Right lobe of liver (tissue), 6 donors: ENCODE results near the gene STK35. TPM values are rescaled to one million over a fixed set of nuclear protein-coding genes. Genes with fewer than 3 reads are reported as not detected.

ENCODE experiments used
- ATAC-seq, 4 donors: fragments of 200-7000 bp; cut with Tn5 transposase; one replicate each; pipeline ENCODE4 v1.9.1; 2020; ENCODE audit warnings: mild to moderate bottlenecking in 4 of 4, moderate library complexity in 4 of 4
- DNase-seq, 3 donors: peaks; one replicate each; pipeline ENCODE4 v3.0.0-alpha.2; 2020
- H3K27ac ChIP-seq, 3 donors: fragments of 200-600 bp; one replicate each; pipeline ENCODE4 v1.8.0; 2022
- H3K27me3 ChIP-seq, 2 donors: fragments of 200-600 bp; one replicate each; pipeline ENCODE4 v1.8.0; 2022
- H3K36me3 ChIP-seq, 4 donors: fragments of 200-600 bp; sonication (generic) in 1 of 4; one replicate each; pipeline versions ENCODE4 v1.5.1 to v1.8.0; 2017 to 2022; ENCODE audit warnings: control low read depth in 1 of 4
- H3K4me1 ChIP-seq, 4 donors: fragments of 200-600 bp; sonication (generic) in 1 of 4; one replicate each; pipeline versions ENCODE4 v1.5.1 to v1.8.0; 2017 to 2022; ENCODE audit warnings: control low read depth in 1 of 4
- H3K4me3 ChIP-seq, 3 donors: fragments of 200-600 bp; one replicate each; pipeline ENCODE4 v1.8.0; 2022
- H3K9me3 ChIP-seq, 4 donors: fragments of 200-600 bp; sonication (generic) in 1 of 4; one replicate each; pipeline versions ENCODE4 v1.5.1 to v1.8.0; 2017 to 2022; ENCODE audit warnings: control low read depth in 1 of 4
- CTCF ChIP-seq, 4 donors: fragments of 200-600 bp in 3 of 4; fragments of 450-650 bp in 1 of 4; IDR thresholded peaks; one replicate each; pipeline versions ENCODE4 v1.5.1 to v1.8.0; 2016 to 2022; ENCODE audit warnings: antibody characterized with exemption in 4 of 4, mild to moderate bottlenecking in 2 of 4
- POLR2A ChIP-seq: fragments of 450-650 bp; IDR thresholded peaks from one replicate; pipeline ENCODE4 v1.6.1; 2017; ENCODE audit warnings: antibody characterized with exemption, mild to moderate bottlenecking
- WGBS: methylation state at CpG from one replicate; pipeline ENCODE4 v1.1.6; 2018; ENCODE audit warnings: low coverage, low lambda C conversion rate; ENCODE audit not compliant: insufficient coverage; ENCODE audit errors: missing lambda C conversion rate; 5-methylcytosine and 5-hydroxymethylcytosine counted together
- intact Hi-C, 2 donors: fragments of 100-400 bp; cut with DNase I; formaldehyde crosslinking; loops; one replicate each; pipeline versions ENCODE4 v1.11.2 to v1.14.1; 2022
- total RNA-seq, 6 experiments: library from RNA; depleted of rRNA in 2 of 6; stranded (reverse); fragments of >200 nt in 2 of 6; fragmentation: NEBNext Ultra II Directional in 3 of 6; extraction: Animal tissue kit (Norgen Biotek cat#: 25700) in 3 of 6; gene quantifications; one replicate each; pipeline versions ENCODE4 v1.1.0 to v1.2.4, GENCODE V29; 2016 to 2023
- donor health status: DM: no; HTN: yes; CAD: no.
- donor health status: DM: no; HTN: no; CAD: no.
- donor health status: DM: no; HTN: no; CAD: no.
- donor health status: DM: no; HTN: yes; CAD: no.
- donor health status: DM: no; HTN: yes; CAD: no.

Gene STK35
- total RNA-seq, 6 experiments from 2014 or later, result 6.0 to 12.7 (median 7.2) TPM

- Histone ChIP-seq H3K4me3 (no peak overlapping the region), H3K27ac (no peak overlapping the region), H3K4me1 (no peaks in the 10 kb centered on the region), H3K27me3 (no peaks in the 10 kb centered on the region), H3K9me3 (no peaks in the 10 kb centered on the region), H3K36me3 (no peaks in the 10 kb centered on the region)
- TF ChIP-seq CTCF (IDR thresholded peaks at IDR 0.05) (peak; percentile 58 to 78 (median 65)), POLR2A (no peak)
- ATAC-seq, result peak; percentile 46 to 67 (median 54)
- peak in 2 of 3 donors; percentile 39 to 63 for DNase-seq
- intact Hi-C loops, result no loop called here
- 29% methylated on average over 4 of the region's 4 CpGs for WGBS
Observed at GRCh38 chr20:2093159-2093781, 8.4 kb upstream of the STK35 start.

GRCh38 chr20:2093883-2094282 is 7.7 kb upstream of the STK35 start:
- no peak for DNase-seq
- no peak overlapping the region for H3K4me3 ChIP-seq
- WGBS, result 35% methylated on average over 8 of the region's 8 CpGs
- ATAC-seq, result no peak
- H3K36me3 ChIP-seq, result no peaks in the 10 kb centered on the region
- H3K27ac ChIP-seq, result no peak overlapping the region
- TF ChIP-seq CTCF (IDR thresholded peaks at IDR 0.05) (no peak), POLR2A (no peak)
- no peaks in the 10 kb centered on the region for H3K4me1 ChIP-seq
- intact Hi-C loops, result no loop called here
- H3K27me3 ChIP-seq, result no peaks in the 10 kb centered on the region
- no peaks in the 10 kb centered on the region for H3K9me3 ChIP-seq

GRCh38 chr20:2101865-2102584 is 398 bp downstream of the STK35 start:
- intact Hi-C loops, result no loop called here
- peak in 1 of 4 donors; percentile 29 for TF ChIP-seq CTCF (IDR thresholded peaks at IDR 0.05)
- TF ChIP-seq POLR2A, result peak; percentile 69
- peak; percentile 90 to 96 (median 96) for DNase-seq
- H3K9me3 ChIP-seq, result no peaks in the 10 kb centered on the region
- ATAC-seq, result peak; percentile 88 to 90 (median 90)
- peaks cover 0 to 28% (median 10%) of the 10 kb centered on the region in 4 donors for H3K4me1 ChIP-seq
- H3K36me3 ChIP-seq, result peaks cover 0 to 10% (median 0%) of the 10 kb centered on the region in 4 donors
- peak overlapping the region; percentile 100 for H3K27ac ChIP-seq
- H3K27me3 ChIP-seq, result no peaks in the 10 kb centered on the region
- whole genome bisulfite sequencing, result 0% methylated on average over 8 of the region's 64 CpGs
- H3K4me3 ChIP-seq, result peak overlapping the region; percentile 81 to 94 (median 92)

- Histone ChIP-seq H3K9me3 (no peaks in the 10 kb centered on the region), H3K36me3 (peaks cover 0 to 10% (median 0%) of the 10 kb centered on the region in 4 donors), H3K4me3 (peak overlapping the region; percentile 81 to 94 (median 92)), H3K27ac (peak overlapping the region; percentile 100), H3K27me3 (no peaks in the 10 kb centered on the region), H3K4me1 (peaks cover 0 to 28% (median 10%) of the 10 kb centered on the region in 4 donors)
- intact Hi-C loops, result no loop called here
- WGBS, result 0% methylated on average over 17 of the region's 95 CpGs
- ATAC-seq, result peak; percentile 82 to 84 (median 82)
- DNase-seq, result peak; percentile 87 to 91 (median 90)
- peak; percentile 69 for TF ChIP-seq POLR2A
- TF ChIP-seq CTCF (IDR thresholded peaks at IDR 0.05), result peak in 1 of 4 donors; percentile 1
Observed at GRCh38 chr20:2102585-2103460, 1.2 kb downstream of the STK35 start.
